DOHH2 (cell line): ENCODE data around the gene TMEM221.

ENCODE experiments used
- EZH2phosphoT487 ChIP-seq: fragments of 200-600 bp; sonication (generic); IDR thresholded peaks from 2 replicates; pipeline ENCODE4 v1.6.1; 2017; ENCODE audit warnings: borderline replicate concordance, mild to moderate bottlenecking, antibody characterized with exemption, low read length, moderate library complexity, mixed read lengths
- TF ChIP-seq, protein P1 (sequence below): fragments of 200-600 bp; sonication (generic); IDR thresholded peaks from one replicate; pipeline ENCODE4 v1.5.1; 2014; ENCODE audit warnings: antibody characterized with exemption, mild to moderate bottlenecking, low read depth, low read length; ENCODE audit not compliant: poor library complexity, severe bottlenecking

DNA sequence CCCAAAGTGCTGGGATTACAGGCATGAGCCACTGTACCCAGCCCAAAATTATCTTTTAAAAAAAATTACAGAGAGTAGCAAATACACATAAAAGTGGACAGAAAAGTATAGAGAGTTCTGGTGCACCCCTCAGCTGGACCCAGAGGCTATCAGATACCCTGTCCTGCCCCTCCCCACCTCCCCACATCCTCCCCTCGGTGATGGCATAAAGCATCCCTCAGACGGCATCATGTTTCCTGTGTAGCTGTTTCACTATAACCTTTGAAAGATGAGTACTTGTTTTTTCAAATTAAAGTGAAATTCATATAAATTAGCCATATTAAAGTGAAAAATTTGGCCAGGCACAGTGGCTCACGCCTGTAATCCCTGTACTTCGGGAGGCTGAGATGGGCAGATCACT is 41.9 kb upstream of the TMEM221 start:
- TF ChIP-seq, protein P1, sequence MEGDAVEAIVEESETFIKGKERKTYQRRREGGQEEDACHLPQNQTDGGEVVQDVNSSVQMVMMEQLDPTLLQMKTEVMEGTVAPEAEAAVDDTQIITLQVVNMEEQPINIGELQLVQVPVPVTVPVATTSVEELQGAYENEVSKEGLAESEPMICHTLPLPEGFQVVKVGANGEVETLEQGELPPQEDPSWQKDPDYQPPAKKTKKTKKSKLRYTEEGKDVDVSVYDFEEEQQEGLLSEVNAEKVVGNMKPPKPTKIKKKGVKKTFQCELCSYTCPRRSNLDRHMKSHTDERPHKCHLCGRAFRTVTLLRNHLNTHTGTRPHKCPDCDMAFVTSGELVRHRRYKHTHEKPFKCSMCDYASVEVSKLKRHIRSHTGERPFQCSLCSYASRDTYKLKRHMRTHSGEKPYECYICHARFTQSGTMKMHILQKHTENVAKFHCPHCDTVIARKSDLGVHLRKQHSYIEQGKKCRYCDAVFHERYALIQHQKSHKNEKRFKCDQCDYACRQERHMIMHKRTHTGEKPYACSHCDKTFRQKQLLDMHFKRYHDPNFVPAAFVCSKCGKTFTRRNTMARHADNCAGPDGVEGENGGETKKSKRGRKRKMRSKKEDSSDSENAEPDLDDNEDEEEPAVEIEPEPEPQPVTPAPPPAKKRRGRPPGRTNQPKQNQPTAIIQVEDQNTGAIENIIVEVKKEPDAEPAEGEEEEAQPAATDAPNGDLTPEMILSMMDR = no peak
- TF ChIP-seq EZH2phosphoT487 = no peak
